Stomach smooth muscle (tissue), 2 donors: ENCODE results near the gene ZC3H18.

Experiments used
- H3K27ac ChIP-seq: one replicate; pipeline ENCODE4 v1.7.0; 2013; ENCODE audit warnings: mild to moderate bottlenecking, low read length, inconsistent platforms
- H3K27me3 ChIP-seq, 2 donors: one replicate each; pipeline ENCODE4 v1.7.0; 2013; ENCODE audit warnings: low read length in 2 of 2; ENCODE audit not compliant: insufficient read depth in 2 of 2, control insufficient read depth in 1 of 2
- H3K36me3 ChIP-seq, 2 donors: one replicate each; pipeline ENCODE4 v1.7.0; 2013; ENCODE audit warnings: low read length in 2 of 2; ENCODE audit not compliant: control insufficient read depth in 2 of 2, insufficient read depth in 2 of 2
- H3K4me1 ChIP-seq: one replicate; pipeline ENCODE4 v1.7.0; 2013; ENCODE audit warnings: low read length; ENCODE audit not compliant: control insufficient read depth, insufficient read depth
- H3K4me3 ChIP-seq, 2 donors: one replicate each; pipeline ENCODE4 v1.7.0; 2013; ENCODE audit warnings: low read length in 2 of 2
- H3K9ac ChIP-seq, 2 donors: one replicate each; pipeline ENCODE4 v1.7.0; 2013; ENCODE audit warnings: low read length in 2 of 2, mild to moderate bottlenecking in 1 of 2
- H3K9me3 ChIP-seq, 2 donors: one replicate each; pipeline ENCODE4 v1.7.0; 2013; ENCODE audit warnings: low read length in 2 of 2; ENCODE audit not compliant: control insufficient read depth in 2 of 2
- donor health status: healthy.
- donor health status: Pancreatic carcinoma.

ZC3H18 gene

GRCh38 chr16:88629835-88630234, 59.6 kb downstream of the ZC3H18 start:
- H3K36me3 ChIP-seq: peaks cover 12 to 42% of the 10 kb centered on the region in 2 donors
- H3K9ac ChIP-seq: no peak overlapping the region
- H3K9me3 ChIP-seq: no peaks in the 10 kb centered on the region
- no peak overlapping the region for H3K27ac ChIP-seq
- no peak overlapping the region for H3K4me3 ChIP-seq
- H3K4me1 ChIP-seq: peaks cover 1% of the 10 kb centered on the region
- peaks cover 4 to 5% of the 10 kb centered on the region in 2 donors for H3K27me3 ChIP-seq

- Histone ChIP-seq H3K27me3 (peaks cover 5 to 7% of the 10 kb centered on the region in 2 donors), H3K4me1 (peaks cover 4% of the 10 kb centered on the region), H3K36me3 (peaks cover 8 to 36% of the 10 kb centered on the region in 2 donors), H3K9ac (no peak overlapping the region), H3K27ac (no peak overlapping the region), H3K4me3 (no peak overlapping the region), H3K9me3 (no peaks in the 10 kb centered on the region)
Observed at GRCh38 chr16:88630433-88630832, 60.2 kb downstream of the ZC3H18 start.

GRCh38 chr16:88630941-88631340, 60.7 kb downstream of the ZC3H18 start:
- H3K36me3 ChIP-seq: peaks cover 7 to 36% of the 10 kb centered on the region in 2 donors
- H3K27me3 ChIP-seq: peaks cover 7 to 11% of the 10 kb centered on the region in 2 donors
- no peaks in the 10 kb centered on the region for H3K9me3 ChIP-seq
- no peak overlapping the region for H3K9ac ChIP-seq
- peaks cover 4% of the 10 kb centered on the region for H3K4me1 ChIP-seq
- no peak overlapping the region for H3K27ac ChIP-seq
- no peak overlapping the region for H3K4me3 ChIP-seq

- Histone ChIP-seq H3K9ac (no peak overlapping the region), H3K4me1 (peaks cover 4% of the 10 kb centered on the region), H3K9me3 (no peaks in the 10 kb centered on the region), H3K27me3 (peaks cover 8 to 12% of the 10 kb centered on the region in 2 donors), H3K36me3 (peaks cover 6 to 36% of the 10 kb centered on the region in 2 donors), H3K4me3 (no peak overlapping the region), H3K27ac (no peak overlapping the region)
Observed at GRCh38 chr16:88631384-88631783, 61.2 kb downstream of the ZC3H18 start.

GRCh38 chr16:88631920-88632586, 61.9 kb downstream of the ZC3H18 start:
- Histone ChIP-seq H3K4me1 (peaks cover 4% of the 10 kb centered on the region), H3K9ac (no peak overlapping the region), H3K36me3 (peaks cover 4 to 33% of the 10 kb centered on the region in 2 donors), H3K27me3 (peaks cover 8 to 13% of the 10 kb centered on the region in 2 donors), H3K9me3 (no peaks in the 10 kb centered on the region), H3K4me3 (no peak overlapping the region), H3K27ac (no peak overlapping the region)

- Histone ChIP-seq H3K4me3 (no peak overlapping the region), H3K27ac (no peak overlapping the region), H3K9me3 (no peaks in the 10 kb centered on the region), H3K9ac (no peak overlapping the region), H3K4me1 (peaks cover 4% of the 10 kb centered on the region), H3K27me3 (peaks cover 8 to 13% of the 10 kb centered on the region in 2 donors), H3K36me3 (peaks cover 4 to 32% of the 10 kb centered on the region in 2 donors)
Observed at GRCh38 chr16:88632587-88632930, 62.4 kb downstream of the ZC3H18 start.

GRCh38 chr16:88633684-88634140, 63.5 kb downstream of the ZC3H18 start:
- Histone ChIP-seq H3K27me3 (peaks cover 18 to 19% of the 10 kb centered on the region in 2 donors), H3K4me3 (no peak overlapping the region), H3K27ac (no peak overlapping the region), H3K9me3 (no peaks in the 10 kb centered on the region), H3K36me3 (peaks cover 0 to 23% of the 10 kb centered on the region in 2 donors), H3K9ac (no peak overlapping the region), H3K4me1 (peaks cover 4% of the 10 kb centered on the region)

GRCh38 chr16:88634141-88634993, 64.2 kb downstream of the ZC3H18 start:
- peaks cover 25% of the 10 kb centered on the region in 2 donors for H3K27me3 ChIP-seq

GRCh38 chr16:88634994-88635670, 64.9 kb downstream of the ZC3H18 start:
- Histone ChIP-seq H3K9ac (no peak overlapping the region), H3K27ac (no peak overlapping the region), H3K4me3 (peak overlapping the region in 1 of 2 donors; percentile 49), H3K9me3 (no peaks in the 10 kb centered on the region), H3K4me1 (peaks cover 8% of the 10 kb centered on the region), H3K27me3 (peaks cover 32 to 33% of the 10 kb centered on the region in 2 donors), H3K36me3 (peaks cover 0 to 14% of the 10 kb centered on the region in 2 donors)

More at GRCh38 chr16:88634141-88634993, 64.2 kb downstream of the ZC3H18 start:
- H3K4me3 ChIP-seq: peak overlapping the region in 1 of 2 donors; percentile 49
- no peak overlapping the region for H3K9ac ChIP-seq
- peaks cover 8% of the 10 kb centered on the region for H3K4me1 ChIP-seq
- no peaks in the 10 kb centered on the region for H3K9me3 ChIP-seq
- H3K36me3 ChIP-seq: peaks cover 0 to 21% of the 10 kb centered on the region in 2 donors
- H3K27ac ChIP-seq: no peak overlapping the region

GRCh38 chr16:88635671-88636319, 65.6 kb downstream of the ZC3H18 start:
- Histone ChIP-seq H3K36me3 (peaks cover 0 to 10% of the 10 kb centered on the region in 2 donors), H3K9ac (no peak overlapping the region), H3K9me3 (no peaks in the 10 kb centered on the region), H3K4me3 (no peak overlapping the region), H3K27ac (no peak overlapping the region), H3K4me1 (peaks cover 8% of the 10 kb centered on the region), H3K27me3 (peaks cover 35 to 40% of the 10 kb centered on the region in 2 donors)
